Stimulated activated CD8-positive, alpha-beta memory T cell treated with anti-CD3 and anti-CD28 coated beads, Interleukin-15, amount 100 ng/mL, for 48 hours (primary cell): Measurements from ENCODE around the gene APH1A.
"Not testable (repeated sequence)": the region's sequence is repeated elsewhere in the genome, so short reads cannot be mapped to it uniquely, and the experiment has no call there.

Experiments used
- DNase-seq, 2 donors: peaks; one replicate each; pipeline ENCODE4 v3.0.0-alpha.2; 2020; ENCODE audit warnings: low read depth in 2 of 2

APH1A gene

DNA sequence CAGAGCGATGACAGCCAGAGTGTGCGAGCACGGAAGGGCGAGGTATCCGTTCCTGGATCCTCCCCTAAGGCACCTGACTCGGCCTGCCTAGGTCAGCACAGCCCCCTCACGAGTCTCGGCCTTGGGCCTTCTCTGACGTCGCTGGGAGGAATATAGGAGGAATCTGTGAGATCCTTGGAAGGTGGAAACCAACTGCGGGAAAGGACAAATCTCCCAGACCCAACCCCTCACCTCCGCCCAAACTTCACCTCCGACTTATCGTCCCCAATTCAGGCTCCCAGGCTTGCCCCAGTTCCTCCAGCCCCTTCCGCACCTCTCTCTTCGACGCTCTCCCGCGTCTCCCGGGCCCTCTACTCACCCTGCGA lies 494 bp downstream of the APH1A start:
- no peak for DNase-seq

DNA sequence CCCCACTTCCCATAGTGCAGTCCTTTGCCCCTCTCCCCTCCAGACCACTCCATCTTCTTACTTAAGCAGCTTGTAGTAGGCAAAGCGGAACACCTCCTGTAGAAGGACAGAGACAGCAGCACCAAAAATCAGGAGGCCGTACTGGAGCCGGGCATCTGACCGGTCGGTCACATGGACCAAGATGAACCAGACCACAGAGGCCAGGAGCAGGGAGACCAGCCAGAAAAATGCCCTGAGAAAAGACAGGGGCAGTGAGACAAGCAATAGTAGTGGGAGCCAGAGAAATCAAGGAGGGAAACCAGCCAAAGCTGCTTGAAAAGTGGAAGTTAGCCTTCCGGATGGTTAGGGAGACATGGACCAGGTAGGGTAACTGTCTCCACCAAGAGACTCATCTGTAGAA lies 920 bp downstream of the APH1A start:
- DNase-seq = no peak

DNA sequence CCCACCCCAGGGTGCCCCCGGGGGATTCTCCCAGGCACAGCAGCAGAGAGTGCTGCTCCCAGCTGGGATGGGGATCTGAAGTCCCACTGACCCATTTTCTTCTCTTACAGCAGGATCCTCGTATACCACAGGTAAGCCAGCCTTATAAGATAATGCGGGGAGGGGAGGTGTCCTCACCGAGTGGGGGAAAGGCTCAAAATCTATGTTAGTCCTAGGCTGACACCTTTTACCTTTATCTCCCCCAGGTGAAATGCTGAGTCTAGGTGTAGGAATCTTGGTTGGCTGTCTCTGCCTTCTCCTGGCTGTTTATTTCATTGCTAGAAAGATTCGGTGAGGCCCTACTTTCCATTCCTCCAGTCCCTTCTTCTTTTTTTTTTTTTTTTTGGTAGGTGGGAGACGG lies 5.3 kb downstream of the APH1A start:
- DNase-seq = no peak

DNA sequence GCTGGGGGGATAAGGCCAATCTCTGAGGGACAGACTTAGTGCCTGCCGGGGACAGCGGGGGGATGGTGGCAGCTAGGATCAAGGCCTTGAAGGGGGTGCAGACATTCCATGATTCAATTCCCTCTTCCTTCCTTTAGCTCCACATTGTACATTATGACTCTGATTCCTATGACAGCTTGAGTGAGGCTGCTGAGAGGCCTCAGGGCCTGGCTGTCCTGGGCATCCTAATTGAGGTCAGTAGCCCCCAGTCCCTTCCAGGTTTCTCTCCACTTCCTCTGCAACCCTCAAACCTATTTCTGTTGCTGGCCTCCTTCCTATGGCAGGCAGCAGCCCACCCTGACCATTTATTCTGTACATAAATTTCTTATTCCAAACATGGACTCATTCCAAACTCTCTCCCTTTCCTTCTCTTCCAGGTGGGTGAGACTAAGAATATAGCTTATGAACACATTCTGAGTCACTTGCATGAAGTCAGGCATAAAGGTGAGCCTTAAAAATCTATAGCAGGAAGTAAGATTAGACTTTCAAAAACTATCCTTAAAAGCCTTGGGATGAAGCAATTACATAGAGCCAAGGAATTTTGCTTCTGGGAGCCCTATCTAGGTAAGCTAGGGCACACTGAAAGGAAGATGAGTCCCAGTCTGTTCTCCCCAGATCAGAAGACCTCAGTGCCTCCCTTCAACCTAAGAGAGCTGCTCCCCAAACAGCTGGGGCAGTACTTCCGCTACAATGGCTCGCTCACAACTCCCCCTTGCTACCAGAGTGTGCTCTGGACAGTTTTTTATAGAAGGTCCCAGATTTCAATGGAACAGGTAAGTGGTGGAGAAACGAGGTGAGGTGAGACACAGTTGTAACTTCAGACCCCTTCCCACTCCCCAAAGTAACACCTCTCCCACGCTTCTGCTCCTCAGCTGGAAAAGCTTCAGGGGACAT lies 6.2 kb downstream of the APH1A start:
- DNase-seq = no peak

DNA sequence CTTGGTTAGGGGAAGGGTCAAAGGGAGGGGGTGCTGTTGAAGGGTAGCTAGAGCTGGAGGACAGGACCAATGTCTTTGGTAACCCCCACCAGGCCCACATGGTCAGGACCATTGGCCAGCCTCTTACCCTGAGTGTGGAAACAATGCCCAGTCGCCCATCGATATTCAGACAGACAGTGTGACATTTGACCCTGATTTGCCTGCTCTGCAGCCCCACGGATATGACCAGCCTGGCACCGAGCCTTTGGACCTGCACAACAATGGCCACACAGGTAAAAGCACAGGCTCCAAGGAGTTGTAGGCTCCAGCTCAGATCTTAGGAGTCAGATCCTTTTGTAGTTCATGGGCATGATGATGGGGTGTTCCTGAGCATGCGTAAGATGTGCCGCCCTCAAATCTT lies 7.4 kb downstream of the APH1A start:
- DNase-seq = no peak

DNA sequence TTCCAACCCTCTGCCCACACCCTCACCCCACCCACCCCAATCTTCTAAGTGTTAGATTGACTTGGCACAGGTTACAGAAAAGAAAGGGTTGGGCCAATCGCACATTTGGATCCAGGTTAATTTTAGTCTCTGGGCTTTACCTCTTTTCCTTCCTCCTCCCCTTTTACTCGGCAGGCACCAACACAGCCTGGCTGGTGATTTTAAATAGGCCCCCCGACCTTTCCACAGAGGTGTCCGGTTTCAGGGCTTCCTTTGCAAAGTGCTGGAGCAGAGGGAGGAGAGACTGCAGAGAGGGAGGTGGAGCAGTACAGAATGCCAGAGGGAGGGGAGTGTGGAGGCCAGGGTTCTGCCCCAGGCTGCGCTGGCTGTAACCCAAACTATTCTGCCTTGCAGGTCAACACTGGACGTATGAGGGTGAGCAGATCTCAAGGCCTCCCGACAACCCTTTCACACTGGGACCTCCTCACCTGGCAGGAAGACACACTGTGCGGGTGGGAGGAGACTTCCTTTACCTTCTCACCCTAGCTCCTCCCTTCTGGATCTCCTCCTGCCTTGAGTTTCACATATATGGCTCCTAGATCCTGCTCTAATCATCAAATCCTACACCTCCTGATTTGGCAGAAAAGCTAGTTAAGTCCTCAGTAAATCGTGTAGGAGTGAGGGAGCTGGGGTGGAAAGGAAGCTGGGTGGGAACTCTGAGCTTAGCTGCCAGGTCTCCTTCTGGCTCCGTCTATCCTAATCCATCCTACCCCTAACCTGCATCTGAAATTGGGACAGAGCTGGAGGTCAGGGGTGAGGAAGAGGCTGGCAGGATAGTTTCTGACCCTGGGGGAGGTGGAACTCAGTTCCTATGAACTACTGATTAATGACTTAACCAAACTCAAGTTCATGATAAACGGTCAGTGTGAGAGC lies 8.8 kb downstream of the APH1A start:
- DNase-seq = no peak

DNA sequence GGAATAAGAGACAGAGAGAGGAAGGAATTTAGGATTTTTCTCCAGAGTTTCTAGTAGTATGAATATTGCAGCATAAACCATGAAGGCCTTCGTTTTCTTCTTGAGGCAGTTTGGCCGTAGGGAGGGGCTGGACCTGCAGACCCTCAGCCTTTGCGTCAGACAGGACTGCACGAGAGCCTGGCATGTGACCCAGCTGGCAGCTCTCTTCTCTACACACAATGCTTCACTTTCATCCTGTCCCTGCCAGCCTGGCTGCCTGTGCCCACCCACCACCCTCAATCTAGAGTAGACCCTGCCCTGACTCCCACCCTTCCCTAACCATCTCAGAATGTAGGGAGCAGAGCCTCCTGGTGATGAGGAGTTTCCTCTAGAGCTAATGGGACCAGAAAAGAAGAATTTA lies 9.6 kb downstream of the APH1A start:
- DNase-seq = no peak

DNA sequence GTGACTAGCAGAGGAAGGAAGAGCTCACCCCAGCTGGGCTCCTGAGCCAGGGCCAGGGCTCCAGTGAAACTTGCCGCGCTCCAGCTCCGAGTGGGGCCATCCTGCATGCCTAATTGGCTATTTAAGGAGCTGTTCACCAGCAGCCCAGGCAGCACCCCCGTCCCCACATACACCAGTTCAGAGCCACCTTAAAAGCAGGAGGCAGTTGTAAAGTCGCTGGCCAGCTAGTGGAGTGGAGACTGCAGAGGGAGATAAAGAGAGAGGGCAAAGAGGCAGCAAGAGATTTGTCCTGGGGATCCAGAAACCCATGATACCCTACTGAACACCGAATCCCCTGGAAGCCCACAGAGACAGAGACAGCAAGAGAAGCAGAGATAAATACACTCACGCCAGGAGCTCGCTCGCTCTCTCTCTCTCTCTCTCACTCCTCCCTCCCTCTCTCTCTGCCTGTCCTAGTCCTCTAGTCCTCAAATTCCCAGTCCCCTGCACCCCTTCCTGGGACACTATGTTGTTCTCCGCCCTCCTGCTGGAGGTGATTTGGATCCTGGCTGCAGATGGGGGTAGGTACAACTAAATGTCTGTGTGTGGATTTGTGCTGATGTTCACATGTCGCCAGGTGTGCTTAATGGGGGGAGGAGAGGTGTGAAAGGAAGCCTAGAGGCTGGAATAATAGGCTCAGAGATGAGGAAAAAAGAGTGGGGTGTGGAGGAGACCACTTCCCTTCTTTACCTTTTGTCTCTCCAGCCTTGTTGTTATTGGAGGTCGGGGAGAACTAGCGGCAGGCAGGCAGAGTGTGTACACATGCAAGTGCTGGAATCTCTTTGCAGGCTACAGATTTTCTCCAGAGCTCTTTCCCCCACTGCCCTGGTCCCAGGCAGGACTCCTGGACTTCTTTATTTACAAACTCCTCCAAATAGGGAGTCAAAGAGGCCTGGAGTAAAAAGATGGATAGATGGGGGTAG lies 10.9 kb downstream of the APH1A start, which contains the start of gene CA14:
Gene CA14, plus strand, starts transcription at position 151 of the 962 bp plus-strand sequence. Its CDS starts 355 bp downstream, at position 506.
- no peak for DNase-seq

DNA sequence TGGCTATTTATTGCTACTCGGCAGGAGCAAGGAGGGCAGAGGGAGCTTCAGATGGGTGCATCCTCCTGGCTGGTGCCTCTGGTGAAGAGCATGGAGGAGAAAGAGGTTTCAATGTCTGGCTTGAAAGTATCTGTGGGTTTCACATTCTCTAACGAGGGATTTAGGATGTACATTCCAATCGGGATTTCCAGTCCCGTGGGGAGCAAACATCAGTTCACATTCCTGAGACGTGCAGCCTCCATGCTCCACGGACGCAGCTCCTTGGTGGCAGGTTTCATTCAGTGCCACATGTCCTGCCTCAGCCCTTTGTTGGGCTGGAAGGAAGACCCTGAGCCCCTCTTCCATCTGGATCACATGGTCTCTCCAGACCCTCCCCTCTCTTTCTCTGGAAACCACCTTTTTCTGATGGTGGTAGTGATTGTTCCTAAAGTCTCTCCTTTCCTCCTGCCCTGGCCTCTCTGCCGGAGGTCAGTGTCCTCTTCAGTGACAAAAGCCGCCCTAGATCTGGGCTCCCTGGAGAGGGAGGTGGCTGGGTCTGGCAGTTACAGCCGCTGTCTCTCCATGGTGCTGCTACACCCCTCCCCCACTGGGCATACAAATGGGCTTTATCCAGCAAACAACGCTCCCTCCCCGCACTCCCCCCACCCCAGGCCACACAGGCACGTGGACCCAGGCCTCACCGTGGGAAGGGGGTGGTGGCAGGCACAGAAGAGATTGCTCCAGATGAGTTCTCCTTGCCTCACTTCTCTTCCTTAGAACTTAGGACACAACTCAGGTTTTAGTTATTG lies 12.1 kb downstream of the APH1A start:
- DNase-seq = no peak

DNA sequence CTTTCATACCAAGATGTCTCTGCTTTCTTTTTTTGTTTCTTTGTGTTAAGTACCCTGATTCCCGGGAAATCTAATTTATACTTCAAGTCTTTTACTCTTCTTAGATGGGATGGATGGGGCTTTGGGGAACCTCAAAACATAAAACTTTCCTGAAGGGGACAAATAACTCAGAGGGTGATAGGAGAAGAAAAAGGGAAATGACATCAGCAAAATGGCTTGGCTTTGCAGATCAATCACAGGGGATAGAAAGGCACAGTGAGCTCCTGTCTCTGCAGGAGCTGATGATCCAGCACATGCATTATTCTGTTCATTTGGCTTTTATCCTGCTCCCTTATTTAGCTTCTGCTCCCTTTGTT lies 12.6 kb downstream of the APH1A start:
- DNase-seq = no peak

DNA sequence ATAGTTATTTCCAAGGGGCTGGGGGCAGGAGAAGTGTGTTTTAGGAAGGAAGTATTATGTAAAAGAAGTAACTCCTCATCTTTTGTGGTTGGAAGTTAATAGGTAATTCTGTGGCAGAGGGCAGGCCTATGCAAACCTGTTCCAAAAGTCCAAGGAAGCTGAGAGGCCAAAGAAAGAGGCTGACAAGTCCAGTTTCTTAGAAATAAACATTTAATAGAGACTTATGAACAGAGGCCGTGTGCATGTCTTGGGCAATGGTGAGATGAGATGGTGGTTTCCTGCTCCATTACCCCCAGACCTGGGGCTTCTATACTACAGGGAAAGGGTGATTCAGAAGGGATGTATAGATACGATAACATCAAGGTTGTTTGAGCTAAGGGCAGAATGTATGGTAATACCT lies 18.9 kb downstream of the APH1A start:
- DNase-seq = no peak

DNA sequence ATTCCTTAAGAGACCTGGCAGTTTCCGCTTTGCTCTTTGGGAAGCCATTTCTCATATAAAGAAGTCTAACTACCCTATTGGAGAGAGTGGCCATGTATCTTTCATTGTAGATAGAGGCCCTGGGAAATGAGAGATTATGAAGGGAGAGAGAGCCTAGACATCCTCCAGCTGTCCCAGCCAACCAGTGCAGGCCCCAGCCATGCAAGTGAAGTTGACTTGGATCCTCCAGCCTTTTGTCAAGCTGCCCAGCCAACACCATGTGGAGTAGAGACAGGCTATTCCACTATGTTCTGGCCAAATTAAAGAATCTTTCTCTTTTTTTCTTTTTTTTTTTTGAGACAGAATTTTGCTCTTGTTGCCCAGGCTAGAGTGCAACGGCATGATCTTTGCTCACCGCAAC lies 25.8 kb downstream of the APH1A start:
- DNase-seq = no peak

DNA sequence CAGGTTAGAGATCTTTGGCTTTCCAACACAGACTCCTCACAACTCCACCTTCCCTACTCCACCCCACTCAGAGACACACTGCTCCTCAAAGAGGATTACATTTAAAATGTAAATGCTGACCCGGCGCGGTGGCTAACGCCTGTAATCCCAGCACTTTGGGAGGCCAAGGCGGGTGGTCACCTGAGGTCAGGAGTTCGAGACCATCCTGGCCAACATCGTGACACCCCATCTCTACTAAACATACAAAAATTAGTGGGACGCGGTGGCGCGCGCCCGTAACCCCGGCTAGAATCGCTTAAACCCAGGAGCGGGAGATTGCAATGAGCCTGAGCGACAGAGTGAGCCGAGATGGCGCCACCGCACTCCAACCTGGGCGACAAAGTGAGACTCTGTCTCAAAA lies 31.1 kb downstream of the APH1A start:
- no peak for DNase-seq

DNA sequence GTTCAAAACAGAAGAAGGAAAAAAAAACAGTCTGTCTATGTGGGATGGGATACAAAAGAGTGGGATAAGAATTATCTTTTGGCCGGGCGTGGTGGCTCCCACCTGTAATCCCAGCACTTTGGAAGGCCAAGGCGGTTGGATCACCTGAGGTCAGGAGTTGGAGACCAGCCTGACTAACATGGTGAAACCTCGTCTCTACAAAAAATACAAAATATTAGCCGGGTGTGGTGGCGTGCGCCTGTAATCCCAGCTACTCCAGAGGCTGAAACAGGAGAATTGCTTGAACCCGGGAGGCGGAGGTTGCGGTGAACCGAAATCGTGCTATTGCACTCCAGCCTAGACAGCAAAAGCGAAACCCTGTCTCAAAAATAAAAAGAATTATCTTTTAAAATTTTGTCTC lies 31.6 kb downstream of the APH1A start:
- not testable (repeated sequence) for DNase-seq

DNA sequence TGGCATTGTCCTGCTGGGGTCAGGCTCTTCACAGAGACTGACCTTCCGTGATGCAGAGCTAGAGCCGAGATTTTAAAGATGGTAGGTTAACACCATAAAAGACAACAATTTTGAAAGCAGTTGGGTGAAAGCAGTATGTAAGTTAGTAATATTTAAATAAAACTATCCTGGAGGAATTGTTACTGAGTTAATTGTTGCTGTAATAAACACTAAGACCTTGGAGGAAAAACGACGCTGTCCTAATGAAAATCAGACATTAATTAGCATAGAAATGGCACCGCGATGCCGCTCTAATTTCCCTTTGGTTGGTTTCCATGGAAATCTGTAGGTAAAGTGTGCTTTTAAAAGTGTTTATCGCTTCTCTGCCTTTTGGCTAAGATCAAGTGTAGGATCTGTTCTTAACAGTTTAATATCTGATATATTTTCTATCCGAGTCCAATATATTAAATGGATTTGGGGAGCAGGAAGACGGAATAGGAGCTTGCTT lies 32.2 kb downstream of the APH1A start:
- DNase-seq = no peak

DNA sequence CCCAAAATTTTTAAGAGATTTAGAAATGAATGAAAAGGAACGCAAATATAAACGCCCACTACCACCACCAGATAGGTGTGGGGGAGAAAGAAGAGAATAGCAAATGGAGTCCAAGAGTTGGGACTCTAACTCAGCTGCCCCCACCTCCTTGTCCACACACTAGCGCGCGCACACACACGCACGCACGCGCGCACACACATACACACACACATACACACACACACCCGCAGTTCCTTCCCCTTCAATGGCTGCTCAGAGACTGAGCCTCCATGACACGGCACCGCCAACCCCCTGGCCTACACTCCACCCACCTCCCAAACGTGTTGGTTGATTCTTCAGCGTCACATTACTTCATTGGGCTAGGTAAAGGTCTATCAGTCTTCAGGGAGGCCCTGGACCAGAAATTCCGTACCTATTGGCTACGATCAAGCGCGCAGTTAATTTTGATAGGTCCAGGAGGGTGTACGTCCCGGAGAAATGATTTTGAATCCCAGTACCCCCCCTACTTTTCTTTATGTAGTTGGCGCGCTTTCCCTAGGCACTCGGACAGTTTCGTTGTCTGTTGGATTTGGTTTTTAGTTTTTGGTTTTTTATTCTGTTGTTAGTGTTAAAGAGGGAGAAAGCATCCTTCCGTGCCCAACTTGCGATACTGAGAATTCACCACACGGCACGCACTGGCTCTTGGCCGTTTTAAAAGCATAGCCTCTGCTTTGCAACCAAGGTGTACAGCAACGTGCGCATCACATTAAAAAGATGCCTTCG lies 32.8 kb downstream of the APH1A start, which contains the start of gene ANP32E:
Gene ANP32E, minus strand, starts transcription at position 261 of the 762 bp plus-strand sequence. CDS start 326 bp downstream, outside the sequence.
- DNase-seq = peak; percentile 86 to 88

DNA sequence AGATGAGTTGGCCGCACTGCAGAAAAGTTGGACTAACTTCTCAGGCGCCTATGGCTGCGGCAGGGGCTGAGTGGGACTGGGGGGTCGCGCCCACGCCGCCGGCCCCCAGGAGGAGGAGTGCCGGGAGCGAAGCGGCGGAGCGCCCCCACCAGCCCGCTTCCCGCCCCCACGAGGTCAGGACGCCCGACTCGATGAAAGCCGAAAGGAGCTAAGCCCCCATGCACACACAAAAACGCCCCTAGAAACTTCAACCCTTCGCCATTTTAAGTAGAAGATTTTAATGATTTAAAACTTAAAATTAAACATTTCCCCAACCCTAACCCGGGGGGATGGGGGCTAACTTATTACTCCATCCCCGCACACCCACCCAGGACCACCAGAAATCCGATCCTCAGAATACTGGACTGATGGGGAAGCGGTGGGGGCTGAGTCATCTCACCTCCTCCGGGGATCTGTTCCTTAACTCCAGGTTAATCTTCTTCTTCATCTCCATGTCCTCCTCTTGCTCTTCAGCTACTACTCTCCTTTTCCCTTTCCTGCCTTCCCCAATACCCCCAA lies 33.4 kb downstream of the APH1A start:
- DNase-seq = peak in 1 of 2 donors; percentile 12

DNA sequence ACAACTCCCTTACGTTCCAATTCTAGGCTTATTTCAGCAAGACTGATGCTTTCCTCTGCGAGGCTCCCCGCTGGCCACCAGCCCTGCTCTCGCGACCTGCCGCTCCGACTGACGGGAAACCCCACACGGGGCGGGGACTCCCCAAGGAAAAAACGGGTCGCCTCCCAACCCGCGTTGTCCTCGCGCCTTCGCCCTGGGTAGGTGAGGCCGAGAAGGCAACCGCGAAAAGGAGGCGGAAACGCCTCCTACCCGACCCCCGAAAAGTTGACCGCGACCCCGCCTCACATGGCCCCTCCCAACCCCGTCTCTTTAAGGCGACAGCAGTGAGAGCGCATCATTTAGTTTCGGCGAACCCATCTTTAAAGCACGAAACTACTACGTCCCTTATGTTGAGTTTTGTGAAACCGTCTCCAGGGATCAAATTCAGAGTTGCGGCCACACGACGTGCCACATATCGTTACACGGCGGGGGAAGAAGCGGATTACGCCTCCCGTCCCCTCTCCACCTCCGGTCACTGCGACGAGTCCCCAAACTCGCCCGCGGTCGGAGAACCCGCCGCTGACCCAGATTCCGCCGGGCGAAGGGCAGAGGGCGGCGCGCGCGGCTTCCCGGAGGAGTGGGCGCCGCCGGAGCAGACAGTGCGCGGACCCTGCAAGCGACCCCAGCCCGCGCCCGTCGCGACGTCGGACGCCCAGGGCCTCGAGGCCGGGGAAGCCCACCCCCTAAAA lies 34.1 kb downstream of the APH1A start:
- DNase-seq = peak; percentile 90 to 95

DNA sequence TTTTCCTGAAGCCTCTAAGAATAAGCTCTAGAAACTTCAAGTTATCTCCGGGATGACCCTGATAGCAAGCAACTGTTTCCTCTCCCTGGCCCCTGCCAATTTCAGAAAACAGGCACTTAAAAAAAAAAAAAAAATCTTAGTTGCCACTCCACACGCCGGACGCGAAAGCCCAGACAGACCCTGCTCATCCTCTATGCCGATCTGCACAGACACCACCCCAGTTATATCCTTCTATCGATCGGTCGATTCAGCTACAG lies 34.6 kb downstream of the APH1A start:
- no peak for DNase-seq
